Astrocyte of the spinal cord (primary cell): ENCODE results near the gene TTC39A.

Experiments
- DNase-seq: peaks from one replicate; pipeline ENCODE4 v3.0.0; 2011; ENCODE audit warnings: low read depth, low spot score
- H3K4me3 ChIP-seq: 2 replicates; pipeline ENCODE4 v1.5.1; 2011; ENCODE audit warnings: low read depth, mild to moderate bottlenecking, low read length, moderate library complexity
- CTCF ChIP-seq: IDR thresholded peaks from 2 replicates; pipeline ENCODE4 v1.5.1; 2012; ENCODE audit warnings: low read depth, mild to moderate bottlenecking, low read length, inconsistent platforms
- in situ Hi-C: cut with HindIII; loops from 2 replicates; pipeline ENCODE4 v1.10.0; 2017; ENCODE audit warnings: low sequenced_read_pairs

TTC39A gene

GRCh38 chr1:51347398-51348146 is 17.2 kb upstream of the TTC39A start:
- in situ Hi-C loops, result no loop called here
- H3K4me3 ChIP-seq, result no peak overlapping the region
- no peak for DNase-seq
- no peak for TF ChIP-seq CTCF

GRCh38 chr1:51346086-51346942 is 16.0 kb upstream of the TTC39A start:
- TF ChIP-seq CTCF, result no peak

GRCh38 chr1:51345300-51345687 is 14.9 kb upstream of the TTC39A start:
- in situ Hi-C loops, result no loop called here

More at GRCh38 chr1:51346086-51346942, 16.0 kb upstream of the TTC39A start:
- in situ Hi-C loops, result no loop called here
- no peak for DNase-seq
- H3K4me3 ChIP-seq, result no peak overlapping the region

GRCh38 chr1:51344602-51345299 is 14.4 kb upstream of the TTC39A start:
- DNase-seq, result no peak
- H3K4me3 ChIP-seq, result no peak overlapping the region
- no peak for TF ChIP-seq CTCF
- in situ Hi-C loops, result no loop called here

More at GRCh38 chr1:51345300-51345687, 14.9 kb upstream of the TTC39A start:
- no peak for DNase-seq
- no peak overlapping the region for H3K4me3 ChIP-seq
- TF ChIP-seq CTCF, result no peak

GRCh38 chr1:51344276-51344601 is 13.9 kb upstream of the TTC39A start:
- no peak overlapping the region for H3K4me3 ChIP-seq
- in situ Hi-C loops, result no loop called here
- TF ChIP-seq CTCF, result no peak
- no peak for DNase-seq

- in situ Hi-C loops, result no loop called here
- no peak for DNase-seq
- H3K4me3 ChIP-seq, result no peak overlapping the region
- TF ChIP-seq CTCF, result no peak
Observed at GRCh38 chr1:51343624-51344023, 13.3 kb upstream of the TTC39A start.
